ENCODE results near the gene PLEK. TPM values are rescaled to one million over a fixed set of nuclear protein-coding genes. Genes with fewer than 3 reads are reported as not detected.
A peak's percentile ranks its signal among the peaks of the same experiment; 100 is the strongest.
"Not testable (repeated sequence)": the region's sequence is repeated elsewhere in the genome, so short reads cannot be mapped to it uniquely, and the experiment has no call there.

Gene PLEK
- total RNA-seq, 1 experiment from 2014 or later: not detected

DNA sequence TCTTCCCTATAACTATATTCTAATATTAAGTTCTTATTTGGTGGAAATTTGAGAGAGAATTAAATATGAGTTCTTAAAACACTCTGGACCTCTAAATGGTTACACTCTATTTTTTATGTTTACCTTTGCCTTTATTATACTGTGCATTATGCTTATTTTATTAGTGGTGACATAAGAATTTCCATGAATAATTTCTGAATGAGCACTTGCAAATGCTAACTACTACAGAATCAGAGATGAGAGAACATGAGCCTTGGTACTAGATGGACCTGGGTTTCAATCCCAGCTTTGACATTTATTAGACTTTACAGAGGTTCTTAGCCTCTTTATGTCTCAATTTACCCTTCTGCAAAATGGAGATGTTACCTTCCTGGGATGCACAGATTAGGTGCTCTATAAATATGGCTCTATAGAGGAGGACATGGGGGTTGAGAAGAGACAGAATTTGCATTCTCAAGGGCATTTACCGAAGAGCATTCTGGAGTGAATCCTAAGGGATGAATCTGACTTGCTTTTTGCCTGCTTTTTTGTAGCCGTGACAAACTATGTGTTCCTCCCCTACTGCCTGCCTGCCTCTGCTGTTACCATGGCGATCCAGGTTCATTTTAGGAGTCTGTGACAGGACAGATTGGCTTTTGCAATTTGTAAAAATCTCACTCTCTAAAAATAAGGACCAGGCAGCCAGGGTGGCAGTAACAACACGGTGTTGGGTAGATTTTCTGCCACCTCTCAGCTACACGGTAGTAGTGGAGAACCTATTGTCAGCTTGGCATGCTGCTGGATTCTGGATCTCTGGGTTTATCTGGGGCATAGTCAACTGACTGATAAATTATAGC lies 24.6 kb upstream of the PLEK start:
- no peaks in the 10 kb centered on the region for H3K36me3 ChIP-seq

DNA sequence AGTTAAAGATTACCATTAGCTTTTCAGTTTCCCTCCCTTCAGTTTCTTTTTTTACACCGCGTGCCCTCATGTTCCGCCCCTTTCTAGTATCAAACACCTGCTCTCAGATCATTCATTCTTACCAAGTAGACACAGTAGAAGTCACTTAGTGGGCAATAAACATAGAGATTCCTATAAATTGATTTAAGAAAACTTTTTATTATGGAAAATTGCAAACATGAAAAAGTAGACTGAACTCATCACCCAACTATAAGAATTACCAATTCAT lies 24.1 kb upstream of the PLEK start:
- no peak overlapping the region for H3K4me3 ChIP-seq
- H3K9me3 ChIP-seq (replicated peaks): no peaks in the 10 kb centered on the region
- peaks cover 8% of the 10 kb centered on the region; the same call in 1 of the 2 replicates for H3K27me3 ChIP-seq (replicated peaks)
- H3K27ac ChIP-seq: no peak overlapping the region
- H3K36me3 ChIP-seq: no peaks in the 10 kb centered on the region
- no peaks in the 10 kb centered on the region for H3K4me1 ChIP-seq (replicated peaks)
- no peak for DNase-seq (ENCODE audit: low read depth in 1 of 2, low spot score in 2 of 2)

More for the DNA sequence above, 24.6 kb upstream of the PLEK start:
- Histone ChIP-seq H3K27ac (no peak overlapping the region), H3K27me3 (replicated peaks) (0 out of 2 replicates have a peak, but pooled peaks cover 7% of the 10 kb centered on the region), H3K4me1 (replicated peaks) (no peaks in the 10 kb centered on the region), H3K4me3 (no peak overlapping the region), H3K9me3 (replicated peaks) (no peaks in the 10 kb centered on the region)
- no peak for DNase-seq (ENCODE audit: low read depth in 1 of 2, low spot score in 2 of 2)

DNA sequence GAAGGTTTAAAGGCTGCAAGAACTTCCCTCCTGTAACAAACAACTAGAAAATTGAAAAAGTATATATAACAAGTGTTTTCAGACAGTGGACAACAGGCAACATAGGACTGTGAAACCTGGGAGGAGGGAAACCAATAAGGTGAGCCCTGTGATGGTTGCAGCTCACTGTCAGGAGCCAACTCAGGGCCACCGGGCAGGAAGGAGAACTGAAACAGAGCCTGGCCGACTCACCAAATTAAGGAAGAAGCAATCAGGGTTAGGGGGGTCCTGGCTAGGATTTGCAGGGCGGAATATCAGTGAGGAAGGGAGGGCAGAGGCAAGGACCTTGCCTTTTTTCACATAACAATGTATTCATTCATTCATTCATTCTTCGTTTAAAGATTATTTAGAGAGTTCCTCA lies 23.5 kb upstream of the PLEK start:
- no peak overlapping the region for H3K27ac ChIP-seq
- no peaks in the 10 kb centered on the region for H3K9me3 ChIP-seq (replicated peaks)
- H3K4me3 ChIP-seq: no peak overlapping the region
- no peaks in the 10 kb centered on the region for H3K36me3 ChIP-seq
- no peaks in the 10 kb centered on the region for H3K4me1 ChIP-seq (replicated peaks)
- H3K27me3 ChIP-seq (replicated peaks): peaks cover 14% of the 10 kb centered on the region
- DNase-seq (ENCODE audit: low read depth in 1 of 2, low spot score in 2 of 2): no peak

DNA sequence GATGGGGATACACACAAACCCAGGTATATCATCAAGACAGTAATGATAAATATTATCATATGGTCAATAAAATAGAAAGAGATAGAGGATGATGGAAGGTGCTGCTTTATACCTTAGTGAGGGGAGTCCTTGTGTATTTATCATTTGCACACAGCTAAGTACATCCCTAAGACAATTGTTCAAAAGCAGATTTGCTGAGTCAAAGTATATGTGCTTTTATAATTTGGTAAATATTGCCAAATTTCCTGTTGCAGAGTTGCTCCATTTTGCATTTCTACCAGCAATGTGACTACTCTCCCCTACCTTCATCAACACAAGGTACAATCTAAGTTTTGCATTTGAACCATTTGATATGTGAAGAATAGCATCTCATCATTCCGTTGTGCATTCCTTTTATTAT lies 22.6 kb upstream of the PLEK start:
- H3K27ac ChIP-seq: no peak overlapping the region
- no peaks in the 10 kb centered on the region for H3K4me1 ChIP-seq (replicated peaks)
- H3K36me3 ChIP-seq: no peaks in the 10 kb centered on the region

DNA sequence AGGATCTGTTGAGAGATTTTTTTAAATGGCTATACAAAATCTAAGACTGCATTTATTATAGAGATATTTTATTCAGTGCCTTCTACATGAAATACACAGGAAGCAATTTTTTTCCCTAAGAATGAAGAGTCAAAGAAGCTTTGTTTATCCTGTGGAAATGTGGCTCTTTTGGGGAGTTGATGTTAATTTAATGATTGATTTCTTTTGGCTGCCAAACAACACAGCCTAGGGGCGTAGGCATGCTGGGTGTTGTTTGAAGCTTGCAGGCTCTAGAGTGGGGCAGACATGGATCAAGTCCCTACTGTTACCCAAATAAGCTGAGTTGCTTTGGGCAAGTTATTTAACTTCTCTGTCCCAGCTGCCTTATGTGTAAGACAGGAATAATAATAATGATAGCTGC lies 21.1 kb upstream of the PLEK start:
- H3K9me3 ChIP-seq (replicated peaks): no peaks in the 10 kb centered on the region
- H3K4me1 ChIP-seq (replicated peaks): no peaks in the 10 kb centered on the region
- DNase-seq (ENCODE audit: low read depth in 1 of 2, low spot score in 2 of 2): no peak
- H3K27ac ChIP-seq: no peak overlapping the region
- H3K36me3 ChIP-seq: no peaks in the 10 kb centered on the region
- H3K27me3 ChIP-seq (replicated peaks): peaks cover 17% of the 10 kb centered on the region
- no peak overlapping the region for H3K4me3 ChIP-seq

More for the DNA sequence above, 22.6 kb upstream of the PLEK start:
- no peak for DNase-seq (ENCODE audit: low read depth in 1 of 2, low spot score in 2 of 2)
- Histone ChIP-seq H3K9me3 (replicated peaks) (no peaks in the 10 kb centered on the region), H3K27me3 (replicated peaks) (peaks cover 17% of the 10 kb centered on the region), H3K4me3 (no peak overlapping the region)

DNA sequence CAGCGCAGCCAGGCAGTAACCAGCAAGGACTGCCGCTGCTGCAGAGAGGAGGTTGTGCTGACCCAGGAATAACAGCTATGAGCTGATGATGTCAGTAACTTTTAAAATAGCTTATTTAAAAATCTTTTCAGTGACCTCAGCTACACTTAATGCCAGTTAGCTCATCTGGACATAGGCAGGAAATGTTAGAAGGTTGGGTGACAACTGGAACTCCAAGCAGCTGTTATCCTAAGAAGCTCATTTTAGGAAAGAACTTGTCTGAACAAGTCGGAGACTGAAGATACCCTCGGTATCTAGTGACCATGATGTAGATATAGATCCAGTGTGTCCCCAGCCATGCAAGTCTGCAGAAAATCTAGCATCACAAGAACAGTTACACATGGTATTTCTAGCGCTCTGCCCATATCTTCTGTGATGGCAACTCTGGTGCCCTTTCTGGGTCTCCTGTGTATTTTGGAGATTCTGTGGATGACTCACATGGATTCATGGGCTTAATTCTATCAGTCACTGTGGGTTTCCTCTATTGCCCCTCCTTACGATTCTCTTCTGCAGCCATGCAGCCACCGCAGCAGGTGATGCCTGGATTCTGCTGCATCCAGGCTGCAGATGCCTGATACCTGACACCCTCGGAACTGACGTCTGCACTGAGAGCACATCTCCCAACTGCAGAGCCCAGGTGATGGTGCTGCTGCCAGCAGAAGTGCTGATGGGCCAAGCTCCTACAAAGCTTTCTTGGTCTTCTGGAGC lies 19.8 kb upstream of the PLEK start:
- DNase-seq (ENCODE audit: low read depth in 1 of 2, low spot score in 2 of 2): no peak
- Histone ChIP-seq H3K36me3 (no peaks in the 10 kb centered on the region), H3K4me1 (replicated peaks) (no peaks in the 10 kb centered on the region), H3K27me3 (replicated peaks) (peaks cover 17% of the 10 kb centered on the region), H3K9me3 (replicated peaks) (no peaks in the 10 kb centered on the region), H3K27ac (no peak overlapping the region), H3K4me3 (no peak overlapping the region)

DNA sequence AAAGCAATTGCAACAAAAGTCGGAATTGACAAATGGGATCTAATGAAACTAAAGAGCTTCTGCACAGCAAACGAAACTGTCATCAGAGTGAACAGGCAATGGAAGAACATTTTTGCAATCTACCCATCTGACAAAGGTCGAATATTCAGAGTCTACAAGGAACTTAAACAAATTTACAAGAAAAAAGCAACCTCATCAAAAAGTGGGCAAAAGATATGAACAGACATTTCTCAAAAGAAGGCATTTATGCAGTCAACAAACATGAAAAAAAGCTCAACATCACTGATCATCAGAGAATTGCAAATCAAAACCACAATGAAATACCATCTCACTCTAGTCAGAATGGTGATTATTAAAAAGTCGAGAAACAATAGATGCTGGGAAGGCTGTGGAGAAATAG lies 16.0 kb upstream of the PLEK start:
- DNase-seq (ENCODE audit: low read depth in 1 of 2, low spot score in 2 of 2); H3K9me3 ChIP-seq (replicated peaks); H3K4me1 ChIP-seq (replicated peaks); H3K36me3 ChIP-seq; H3K4me3 ChIP-seq; H3K27me3 ChIP-seq (replicated peaks); H3K27ac ChIP-seq: not testable (repeated sequence)

DNA sequence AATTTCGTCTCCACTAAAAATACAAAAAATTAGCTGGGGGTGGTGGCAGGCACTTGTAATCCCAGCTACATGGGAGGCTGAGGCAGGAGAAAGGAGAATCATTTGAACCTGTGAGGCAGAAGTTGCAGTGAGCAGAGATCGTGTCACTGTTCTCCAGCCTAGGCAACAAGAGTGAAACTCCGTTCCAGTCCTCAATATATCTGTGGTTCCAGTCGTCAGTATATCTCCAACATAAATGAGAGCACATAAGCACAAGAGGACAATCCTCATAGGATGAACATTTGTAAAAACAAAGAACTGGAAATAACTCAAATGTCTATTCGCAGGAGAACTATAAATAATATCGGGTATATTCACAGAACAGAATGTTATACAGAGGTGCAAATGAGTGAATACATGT lies 13.1 kb upstream of the PLEK start:
- no peaks in the 10 kb centered on the region for H3K9me3 ChIP-seq (replicated peaks)
- H3K27me3 ChIP-seq (replicated peaks): no peaks in the 10 kb centered on the region; the same call in 1 of the 2 replicates
- H3K4me3 ChIP-seq: no peak overlapping the region
- no peaks in the 10 kb centered on the region for H3K36me3 ChIP-seq
- no peak overlapping the region for H3K27ac ChIP-seq
- DNase-seq (ENCODE audit: low read depth in 1 of 2, low spot score in 2 of 2): no peak
- no peaks in the 10 kb centered on the region for H3K4me1 ChIP-seq (replicated peaks)

DNA sequence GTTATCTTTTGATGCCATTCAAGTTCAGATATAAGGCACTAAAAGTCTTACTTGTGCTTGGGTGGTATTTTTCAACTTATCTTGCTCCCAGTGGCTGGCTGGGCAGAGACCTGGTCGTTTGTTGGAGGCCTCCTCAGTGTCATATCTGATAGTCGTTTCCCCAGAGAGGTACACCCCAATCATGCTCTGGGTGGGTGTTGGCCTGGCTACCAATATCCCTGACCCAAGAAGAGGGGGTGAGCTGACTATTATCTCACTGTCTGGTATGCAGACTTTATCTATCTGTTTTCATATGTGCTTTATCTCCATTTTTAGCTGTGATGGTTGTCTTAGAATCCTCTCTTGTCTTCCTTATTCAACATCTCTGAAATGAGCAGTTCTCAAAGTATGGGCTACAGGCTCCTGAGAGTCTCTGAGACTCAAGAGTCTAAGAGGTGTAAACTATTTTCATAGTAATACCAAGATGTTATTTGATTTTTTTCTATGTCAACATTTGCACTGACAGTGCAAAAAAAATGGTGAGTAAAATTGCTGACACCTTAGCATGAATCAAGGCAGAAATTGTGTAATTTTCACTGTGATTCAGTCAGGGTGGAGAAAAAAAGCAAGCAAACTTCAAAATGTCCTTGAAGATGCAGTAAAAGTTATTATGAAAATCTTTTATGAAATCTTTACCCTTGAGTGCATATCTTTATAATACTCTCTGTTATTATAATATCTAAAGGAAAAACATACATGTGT lies 12.3 kb upstream of the PLEK start:
- H3K27me3 ChIP-seq (replicated peaks): no peaks in the 10 kb centered on the region; the same call in 1 of the 2 replicates
- H3K4me1 ChIP-seq (replicated peaks): no peaks in the 10 kb centered on the region
- no peak overlapping the region for H3K4me3 ChIP-seq
- H3K27ac ChIP-seq: no peak overlapping the region
- no peaks in the 10 kb centered on the region for H3K9me3 ChIP-seq (replicated peaks)
- H3K36me3 ChIP-seq: no peaks in the 10 kb centered on the region
- DNase-seq (ENCODE audit: low read depth in 1 of 2, low spot score in 2 of 2): no peak

DNA sequence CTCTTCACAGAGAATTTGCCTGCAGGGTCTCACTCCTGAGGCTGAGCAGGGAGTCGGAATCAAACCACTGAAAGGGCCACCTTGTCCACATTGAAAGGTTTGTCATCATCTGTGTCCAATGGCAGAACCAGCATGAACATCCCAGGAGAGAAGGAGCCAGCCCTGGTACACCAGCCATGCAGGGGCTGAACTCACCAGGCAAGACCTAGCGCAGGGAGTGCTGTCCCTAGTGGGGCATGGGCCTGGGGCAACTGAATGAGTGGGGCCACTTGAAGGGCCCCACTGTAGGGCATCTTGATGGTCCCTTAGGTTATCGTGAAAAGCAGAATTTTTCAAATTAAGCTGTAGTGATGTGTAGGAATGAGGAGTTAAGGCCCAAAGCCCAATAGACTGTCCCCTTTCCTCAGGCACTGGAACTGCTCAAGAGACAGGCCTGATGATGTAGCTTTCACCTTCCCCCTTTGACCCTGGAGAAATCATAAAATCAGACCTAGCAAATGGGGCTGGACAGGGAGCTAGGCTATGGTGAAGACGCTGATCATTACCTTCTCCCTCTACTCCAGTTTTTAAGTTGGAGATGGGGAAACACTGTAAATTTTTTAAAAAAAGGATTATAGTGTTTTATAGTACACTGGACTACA lies 8.4 kb upstream of the PLEK start:
- no peaks in the 10 kb centered on the region for H3K36me3 ChIP-seq
- no peak overlapping the region for H3K27ac ChIP-seq
- no peak for DNase-seq (ENCODE audit: low read depth in 1 of 2, low spot score in 2 of 2)
- no peaks in the 10 kb centered on the region for H3K9me3 ChIP-seq (replicated peaks)
- no peaks in the 10 kb centered on the region for H3K4me1 ChIP-seq (replicated peaks)
- H3K4me3 ChIP-seq: no peak overlapping the region
- no peaks in the 10 kb centered on the region; the same call in 1 of the 2 replicates for H3K27me3 ChIP-seq (replicated peaks)

DNA sequence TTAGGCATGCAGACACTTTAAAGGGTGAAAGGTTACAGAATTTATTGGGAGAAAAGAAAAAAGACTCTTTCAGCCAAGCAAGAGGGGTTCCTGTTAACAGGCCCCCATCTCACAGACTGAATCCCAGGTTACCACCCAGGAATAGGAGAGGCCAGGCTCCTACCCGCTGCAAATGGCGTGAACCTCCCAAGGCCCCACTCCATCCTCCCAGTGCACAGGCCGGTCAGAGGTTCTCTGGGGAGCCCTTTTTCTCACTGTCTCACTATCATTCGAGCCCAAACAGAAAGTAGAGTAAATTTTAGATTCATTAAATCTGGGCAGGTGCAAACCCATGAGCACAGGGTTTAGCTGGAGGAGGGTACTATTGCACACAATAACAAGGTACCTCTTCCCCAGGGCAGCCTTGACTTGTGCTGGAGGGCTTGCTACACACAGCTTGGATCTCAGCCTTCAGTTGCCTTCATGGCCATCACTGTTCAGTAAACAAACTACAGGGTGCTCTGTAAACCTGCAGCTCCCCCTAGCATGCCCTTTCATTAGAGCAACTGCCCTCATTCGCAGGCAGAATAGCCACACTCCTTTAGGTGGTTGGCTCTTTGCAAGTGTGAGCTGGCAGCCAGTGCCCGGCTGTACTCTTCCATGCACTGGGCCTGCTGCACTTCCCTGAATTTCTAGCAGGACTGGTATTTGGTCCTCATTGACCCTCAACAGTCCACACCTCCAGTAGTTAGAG lies 7.3 kb upstream of the PLEK start:
- DNase-seq (ENCODE audit: low read depth in 1 of 2, low spot score in 2 of 2): no peak
- H3K36me3 ChIP-seq: no peaks in the 10 kb centered on the region
- no peak overlapping the region for H3K4me3 ChIP-seq
- H3K4me1 ChIP-seq (replicated peaks): no peaks in the 10 kb centered on the region
- H3K27me3 ChIP-seq (replicated peaks): no peaks in the 10 kb centered on the region
- no peak overlapping the region for H3K27ac ChIP-seq
- no peaks in the 10 kb centered on the region for H3K9me3 ChIP-seq (replicated peaks)

DNA sequence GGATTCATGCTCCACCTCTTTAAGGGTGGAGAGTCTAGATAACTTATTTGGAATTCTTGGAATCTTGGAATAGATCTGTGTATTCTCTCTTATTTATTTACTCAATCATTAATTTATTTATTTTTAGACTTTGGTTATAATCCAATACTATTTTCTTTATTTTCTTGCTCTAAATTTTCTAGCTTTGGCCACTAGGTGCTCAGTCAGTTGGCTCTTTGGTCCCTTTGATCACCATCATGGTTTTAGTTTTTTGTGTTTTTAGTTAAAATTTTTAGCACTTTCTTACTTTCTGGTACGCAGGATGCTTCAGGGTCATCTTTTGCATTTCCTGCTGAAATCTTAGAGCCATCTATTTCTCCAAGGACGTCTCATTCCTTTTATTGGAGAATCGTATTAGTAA lies 5.2 kb upstream of the PLEK start:
- DNase-seq (ENCODE audit: low read depth in 1 of 2, low spot score in 2 of 2): no peak
- Histone ChIP-seq H3K27me3 (replicated peaks) (no peaks in the 10 kb centered on the region), H3K4me3 (no peak overlapping the region), H3K9me3 (replicated peaks) (no peaks in the 10 kb centered on the region), H3K4me1 (replicated peaks) (no peaks in the 10 kb centered on the region), H3K36me3 (no peaks in the 10 kb centered on the region), H3K27ac (no peak overlapping the region)

DNA sequence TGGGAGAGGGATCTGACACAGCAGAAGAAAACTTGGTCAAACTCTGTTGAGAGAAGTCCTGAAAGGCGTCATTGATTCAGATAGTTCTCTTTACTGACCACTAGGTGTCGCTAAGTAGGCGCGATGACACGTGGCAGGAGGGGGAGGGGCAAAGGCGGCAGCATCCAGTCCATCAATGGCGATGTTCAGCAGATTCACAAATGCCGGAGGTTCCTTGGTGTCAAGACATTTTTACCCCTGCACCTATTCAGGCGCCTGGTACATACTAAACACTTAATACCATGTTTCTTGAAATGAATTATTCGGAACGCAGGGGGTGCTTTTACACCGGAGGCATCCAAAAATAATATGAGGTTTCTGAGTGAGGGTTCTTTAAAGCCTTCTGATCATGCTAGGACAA lies 3.0 kb upstream of the PLEK start:
- Histone ChIP-seq H3K9me3 (replicated peaks) (no peaks in the 10 kb centered on the region), H3K4me3 (no peak overlapping the region), H3K36me3 (no peaks in the 10 kb centered on the region), H3K4me1 (replicated peaks) (no peaks in the 10 kb centered on the region), H3K27ac (no peak overlapping the region), H3K27me3 (replicated peaks) (no peaks in the 10 kb centered on the region)
- DNase-seq (ENCODE audit: low read depth in 1 of 2, low spot score in 2 of 2): peak; percentile 36 to 66

Measured in SJSA1 (cell line).